NCI-H69 (cell line): Measurements from ENCODE around the gene LSP1.

Experiments
- DNase-seq: peaks from one replicate; lab custom pipeline; 2025; lab: John Stamatoyannopoulos, UW

LSP1 gene

DNA sequence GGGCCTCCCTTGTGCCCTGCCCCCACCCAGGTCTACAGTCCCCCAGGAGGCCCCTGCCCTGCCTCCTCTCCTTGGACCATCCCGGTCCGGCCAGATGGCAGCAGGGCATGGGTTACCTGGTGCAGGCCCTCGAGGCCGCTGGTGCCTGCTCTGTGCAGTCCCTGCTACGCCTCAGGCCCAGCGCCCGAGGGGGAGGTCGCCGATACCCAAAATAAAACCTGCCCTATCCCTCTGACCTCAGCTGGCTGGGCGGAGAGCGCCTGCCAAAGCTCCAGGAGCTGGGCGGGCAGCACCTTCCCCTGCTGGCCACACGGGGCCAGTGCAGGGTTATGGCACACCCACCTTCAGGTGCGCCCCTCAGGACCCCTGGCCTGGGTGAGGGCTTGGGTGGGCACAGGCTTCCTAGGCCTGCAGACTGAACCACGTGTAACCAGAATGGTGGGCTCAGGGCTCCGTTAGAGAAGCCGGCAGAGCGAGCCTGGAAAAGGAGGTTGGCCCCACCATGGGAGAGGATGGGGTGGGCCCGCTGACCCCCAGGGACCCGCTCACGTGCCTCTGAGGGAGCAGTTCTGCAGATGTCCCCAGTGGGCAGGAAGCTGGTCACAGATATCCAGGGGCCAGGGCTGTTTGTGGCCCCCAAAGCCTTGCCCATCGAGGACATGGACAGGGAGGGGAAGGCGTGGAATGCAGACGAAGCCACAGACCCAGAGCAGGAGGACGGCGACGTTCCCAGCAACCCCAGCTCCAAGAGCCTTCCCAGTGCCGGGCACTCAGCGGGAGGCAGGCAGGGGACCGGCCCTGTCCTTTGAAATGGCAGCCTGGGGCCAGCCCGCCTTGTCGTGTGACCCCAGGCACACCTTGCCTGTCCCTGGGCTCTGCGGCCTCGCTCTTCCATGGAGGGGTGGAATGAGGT lies 64.9 kb downstream of the LSP1 start:
- DNase-seq, result no peak

DNA sequence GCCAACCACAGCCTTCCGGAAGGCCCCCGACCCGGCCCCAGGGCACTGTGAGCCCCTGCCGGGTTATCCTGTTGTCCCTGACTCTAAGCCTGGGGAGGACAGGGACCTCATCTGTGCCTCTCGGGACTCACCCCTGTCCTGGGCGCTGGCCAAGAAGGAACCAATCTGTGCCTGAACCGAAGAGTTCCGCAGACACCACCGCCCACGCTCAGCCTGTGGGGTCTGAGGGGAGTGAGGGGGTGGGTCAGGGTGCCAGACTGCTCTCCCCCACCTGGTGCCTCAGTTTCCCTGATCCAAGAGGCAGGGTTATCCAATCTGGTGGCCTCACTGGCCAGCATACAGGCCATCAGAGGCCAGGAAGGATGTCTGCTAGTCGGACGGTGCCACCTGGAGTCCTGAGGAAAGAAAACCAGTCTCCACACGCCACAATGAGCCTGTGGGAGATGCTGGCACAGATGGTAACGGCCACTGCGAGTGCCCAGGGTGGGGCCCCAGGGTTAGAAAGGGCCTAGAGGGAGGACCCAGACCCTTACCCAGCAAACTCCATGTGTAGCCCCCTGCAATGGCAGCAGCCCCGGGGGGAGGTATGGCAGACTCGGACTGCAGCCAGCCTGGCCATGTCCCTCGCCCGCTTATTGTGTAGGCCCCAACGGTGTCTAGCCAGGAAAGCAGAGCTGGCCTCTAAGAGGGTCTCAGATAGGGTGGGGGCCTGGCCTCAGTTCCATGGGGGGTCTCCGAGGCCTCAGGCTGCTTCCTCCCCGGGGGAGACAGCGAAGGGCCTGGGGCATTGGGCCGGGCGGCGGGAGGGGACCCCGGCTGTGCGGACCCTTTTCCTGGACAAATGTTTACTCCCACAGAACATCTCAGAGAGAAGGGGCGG lies 65.8 kb downstream of the LSP1 start:
- DNase-seq, result no peak

DNA sequence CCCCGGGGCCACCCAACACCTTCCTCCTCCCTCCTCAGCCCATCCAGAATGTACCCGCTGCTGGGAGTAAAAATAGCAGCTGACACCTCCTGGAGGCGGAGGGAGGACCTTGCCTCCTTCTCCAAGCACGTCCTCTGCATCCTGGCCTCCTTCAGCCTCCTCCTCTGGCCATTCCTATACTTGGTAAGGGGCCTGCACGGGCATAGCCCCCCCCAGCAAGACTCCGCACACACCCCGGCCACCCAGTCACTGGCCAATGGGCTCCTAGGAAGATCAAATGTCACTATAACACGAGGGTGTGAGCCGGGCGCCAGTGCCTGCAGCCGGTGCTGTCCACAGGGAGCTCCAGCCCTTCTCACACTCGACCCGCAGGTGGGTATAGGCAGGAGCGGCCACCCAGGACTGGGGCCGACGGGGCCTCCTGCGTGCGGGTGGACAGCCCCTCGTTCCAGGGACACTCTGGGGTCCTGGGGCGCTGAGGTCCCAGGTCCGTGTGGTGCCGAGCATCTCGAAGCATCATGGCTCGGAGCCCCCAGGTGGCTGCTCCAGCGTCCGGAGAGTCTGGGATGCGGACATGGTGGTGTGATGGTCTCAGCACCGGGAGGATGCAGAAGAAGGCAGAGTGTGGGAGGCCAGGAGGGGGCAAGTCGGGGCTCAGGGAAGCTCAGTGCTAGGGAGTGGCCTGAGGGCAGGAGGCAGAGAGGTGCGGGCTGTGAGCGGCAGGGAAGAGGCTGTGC lies 66.7 kb downstream of the LSP1 start, which contains the start of gene TNNT3:
TSS of gene TNNT3 (plus strand) at position 313 of the 737 bp plus-strand sequence. CDS start 3,172 bp downstream, outside the sequence.
- no peak for DNase-seq

DNA sequence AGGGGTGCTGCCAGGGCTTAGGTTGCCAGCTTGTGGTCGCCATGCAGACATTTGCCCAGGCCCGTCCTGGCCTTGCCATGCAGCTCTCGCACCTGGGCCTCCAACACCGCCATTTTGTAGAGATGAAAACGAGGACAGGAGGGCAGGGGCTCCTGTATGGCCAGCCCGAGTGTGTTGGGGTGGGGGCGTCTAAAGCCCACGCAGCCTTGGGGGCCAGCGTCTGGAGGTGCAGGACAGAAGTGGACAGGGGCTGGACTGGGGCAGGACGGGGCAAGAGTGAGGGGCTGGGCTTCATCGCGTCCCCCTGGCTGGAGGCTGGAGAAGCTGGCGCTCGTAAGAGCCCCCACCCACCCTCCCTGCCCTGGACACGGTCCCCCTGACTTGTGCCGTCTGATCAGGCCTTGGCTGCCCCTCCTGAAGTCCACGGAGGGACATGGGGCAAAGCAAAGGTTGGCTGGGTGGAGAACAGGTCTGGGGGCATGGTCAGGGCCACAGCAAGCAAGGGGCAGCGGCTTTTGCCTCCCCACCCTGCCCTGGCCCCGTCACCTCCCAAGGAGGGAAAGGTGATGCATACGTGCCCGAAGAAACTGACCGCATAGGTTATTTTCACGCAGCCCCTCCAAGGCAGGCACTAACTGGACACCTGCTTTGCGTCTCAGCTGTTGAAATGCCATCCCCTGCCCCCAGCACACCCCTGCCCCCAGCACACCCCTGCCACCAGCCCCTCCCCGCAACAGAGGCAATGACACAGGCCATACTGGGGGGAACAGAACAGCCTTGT lies 67.4 kb downstream of the LSP1 start:
- DNase-seq, result no peak

DNA sequence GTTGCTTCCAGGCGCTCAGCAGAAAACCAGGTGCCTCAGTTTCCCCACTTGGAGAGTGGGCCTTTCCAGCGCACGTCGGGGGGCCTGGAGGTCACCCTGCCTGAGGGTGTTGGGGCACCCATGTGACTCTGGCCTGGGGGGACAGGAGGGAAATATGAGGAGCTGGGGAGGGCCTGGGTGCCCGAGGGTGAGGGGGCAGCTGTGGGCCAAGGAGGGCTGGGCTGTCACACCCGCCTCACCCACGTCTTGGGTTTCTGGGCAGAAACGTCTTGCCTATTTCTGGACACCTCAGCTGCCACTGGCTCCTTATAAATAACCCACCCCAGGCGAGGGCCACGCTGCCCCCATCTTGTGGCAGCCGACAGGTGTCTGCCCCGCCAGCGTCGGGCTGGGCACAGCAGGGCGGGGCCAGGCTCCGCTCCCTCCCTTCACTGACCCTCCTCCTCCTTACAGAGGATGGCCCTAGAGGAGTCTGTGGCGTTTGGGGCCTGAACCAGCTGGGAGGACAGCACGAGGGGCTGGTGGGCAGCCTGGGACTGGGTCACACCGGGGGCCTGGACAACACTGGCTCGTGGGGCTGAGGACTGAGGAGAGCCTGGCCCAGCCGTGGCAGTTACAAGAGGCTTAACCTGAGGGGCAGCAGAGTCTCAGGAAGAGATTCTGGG lies 68.2 kb downstream of the LSP1 start:
- DNase-seq, result no peak

DNA sequence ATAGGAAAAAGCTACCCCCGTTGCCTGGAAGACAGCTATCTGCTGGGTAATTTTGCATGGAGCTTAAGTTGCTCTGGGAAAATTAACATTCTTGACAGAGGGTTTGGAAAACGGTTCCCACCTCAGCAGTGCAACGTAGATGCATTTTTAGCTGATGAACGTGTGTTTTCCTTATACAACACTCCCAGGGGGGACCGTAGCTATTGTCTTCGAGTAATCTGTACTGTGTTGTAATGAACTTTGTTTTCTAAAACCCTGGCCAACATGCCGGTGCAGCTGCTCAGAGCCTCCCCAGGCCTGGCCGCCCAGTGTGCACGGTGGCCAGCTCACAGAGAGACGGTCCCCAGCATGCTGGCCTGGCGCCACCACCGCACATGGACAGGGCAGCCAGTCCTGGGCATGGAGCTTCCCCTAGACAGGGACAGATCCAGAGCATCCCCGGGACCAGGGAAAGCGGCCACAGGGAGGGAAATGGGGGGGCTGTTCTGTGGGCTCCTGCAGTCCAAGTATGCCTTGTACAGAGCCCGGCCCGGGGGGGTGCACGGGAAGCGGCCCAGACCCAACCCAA lies 68.8 kb downstream of the LSP1 start:
- no peak for DNase-seq

DNA sequence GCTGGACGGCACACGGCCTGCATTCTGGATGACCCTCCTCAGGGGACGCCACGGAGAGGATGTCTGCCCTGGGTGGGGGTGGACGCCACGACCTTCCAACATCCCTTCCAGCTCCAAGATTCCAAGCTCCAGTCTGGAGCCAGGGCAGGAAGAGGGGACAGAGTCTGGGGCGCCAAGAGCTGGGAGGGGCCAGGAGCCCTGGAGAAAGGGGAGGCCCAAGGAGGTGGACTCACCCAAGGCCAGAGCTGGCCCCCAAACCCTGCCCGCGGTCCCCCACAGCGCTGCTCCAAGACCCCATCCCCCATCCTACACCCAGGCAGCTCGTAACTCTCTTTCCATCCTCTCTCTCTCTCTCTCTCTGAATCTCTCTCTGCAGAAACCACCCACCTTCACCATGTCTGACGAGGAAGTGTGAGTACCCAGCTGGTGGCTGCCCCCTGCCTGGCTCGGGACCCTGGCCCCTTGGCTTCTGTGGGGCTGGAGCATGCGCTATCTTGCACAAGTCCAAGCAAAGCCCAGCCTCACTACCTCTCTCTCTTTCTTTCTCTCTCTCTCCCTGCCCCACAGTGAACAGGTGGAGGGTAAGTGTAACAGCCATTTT lies 69.7 kb downstream of the LSP1 start:
- no peak for DNase-seq

DNA sequence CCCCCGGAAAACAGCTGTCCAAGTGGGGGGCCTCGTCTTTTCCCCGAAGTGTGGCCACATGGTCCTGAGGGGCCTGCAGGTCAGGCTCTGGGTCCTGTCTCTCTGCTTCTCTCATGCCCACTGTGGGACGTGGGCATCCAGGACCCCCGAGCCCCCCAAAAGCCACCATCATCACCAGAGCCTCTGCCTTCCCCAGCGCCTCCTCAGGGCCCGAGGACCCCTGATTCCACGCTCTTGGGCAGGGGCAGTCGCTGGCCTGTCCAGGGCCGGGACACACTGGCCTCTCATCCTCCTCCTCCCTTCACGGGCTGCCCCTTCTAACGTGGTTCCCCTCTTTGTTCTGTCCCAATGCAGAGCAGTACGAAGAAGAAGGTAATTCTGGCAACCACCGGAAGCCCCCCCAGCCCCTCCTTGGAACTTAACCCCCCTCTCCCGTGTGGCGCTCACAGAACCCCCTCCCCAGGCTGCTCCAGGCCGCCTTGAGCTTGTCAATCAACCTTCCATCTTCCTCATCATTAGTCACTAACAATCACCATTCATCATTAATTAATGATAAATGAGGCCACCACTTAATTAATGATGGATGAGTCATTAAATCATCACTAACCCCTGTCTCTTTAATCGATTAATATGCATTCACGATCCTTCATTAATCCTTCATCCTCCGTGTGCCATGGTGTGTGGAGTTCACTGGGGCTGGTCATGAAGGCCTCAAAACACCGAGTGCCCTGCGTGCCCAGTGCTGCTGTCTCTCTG lies 70.5 kb downstream of the LSP1 start:
- no peak for DNase-seq

DNA sequence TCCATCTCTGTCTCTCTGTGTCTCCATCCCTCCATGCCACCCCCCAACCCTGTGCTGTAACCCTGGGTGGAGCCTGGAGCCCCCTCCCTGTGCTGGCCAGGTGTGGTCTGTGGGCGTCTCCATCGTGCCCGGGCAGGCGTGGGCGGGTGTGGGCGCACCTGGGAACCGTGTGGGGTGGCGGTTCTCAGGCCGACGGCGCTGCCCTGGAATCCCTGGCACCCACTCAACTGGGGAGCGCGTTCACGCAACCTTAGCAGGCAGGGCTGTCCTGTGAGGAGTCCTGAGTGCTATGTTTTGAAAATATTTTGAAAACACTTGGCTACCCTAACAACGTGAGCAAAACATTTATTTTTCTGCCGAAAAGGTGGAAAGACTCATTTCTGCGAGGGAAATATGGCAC lies 71.3 kb downstream of the LSP1 start:
- DNase-seq, result no peak

DNA sequence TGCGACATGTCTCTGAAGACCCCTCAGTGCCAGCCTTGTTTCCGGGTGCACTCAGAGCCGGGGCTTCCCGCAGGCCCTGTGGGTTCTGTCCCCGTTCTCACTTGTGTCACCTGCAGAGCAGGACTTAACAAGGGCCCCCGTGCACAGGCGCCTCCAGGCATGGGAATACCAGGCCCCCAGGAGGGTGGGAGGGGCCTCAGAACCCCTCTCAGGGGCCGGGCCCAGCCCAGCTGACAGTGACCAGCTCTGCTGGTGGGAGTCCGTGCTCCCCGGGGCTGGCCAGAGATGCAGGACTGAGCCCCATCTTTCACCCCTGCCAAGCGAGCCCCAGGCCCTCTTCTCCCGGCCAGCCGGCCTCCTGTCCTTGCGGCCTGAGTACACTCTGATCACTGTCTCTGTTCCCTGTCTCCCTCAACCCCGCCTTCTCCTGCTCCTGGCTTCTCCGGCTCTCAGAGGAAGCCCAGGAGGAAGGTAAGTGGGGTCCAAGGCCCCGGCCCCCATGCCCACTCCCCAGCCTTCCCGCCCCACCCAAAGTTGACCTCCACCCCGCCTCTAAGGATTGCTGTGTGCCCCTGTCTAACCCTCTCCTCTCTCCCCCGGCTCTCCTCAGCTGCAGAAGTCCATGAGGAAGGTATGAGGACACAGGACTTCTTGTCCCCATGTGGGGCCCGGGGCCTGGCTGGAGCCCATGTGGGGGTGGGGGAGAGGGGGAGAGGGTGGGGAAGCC lies 71.9 kb downstream of the LSP1 start:
- no peak for DNase-seq

DNA sequence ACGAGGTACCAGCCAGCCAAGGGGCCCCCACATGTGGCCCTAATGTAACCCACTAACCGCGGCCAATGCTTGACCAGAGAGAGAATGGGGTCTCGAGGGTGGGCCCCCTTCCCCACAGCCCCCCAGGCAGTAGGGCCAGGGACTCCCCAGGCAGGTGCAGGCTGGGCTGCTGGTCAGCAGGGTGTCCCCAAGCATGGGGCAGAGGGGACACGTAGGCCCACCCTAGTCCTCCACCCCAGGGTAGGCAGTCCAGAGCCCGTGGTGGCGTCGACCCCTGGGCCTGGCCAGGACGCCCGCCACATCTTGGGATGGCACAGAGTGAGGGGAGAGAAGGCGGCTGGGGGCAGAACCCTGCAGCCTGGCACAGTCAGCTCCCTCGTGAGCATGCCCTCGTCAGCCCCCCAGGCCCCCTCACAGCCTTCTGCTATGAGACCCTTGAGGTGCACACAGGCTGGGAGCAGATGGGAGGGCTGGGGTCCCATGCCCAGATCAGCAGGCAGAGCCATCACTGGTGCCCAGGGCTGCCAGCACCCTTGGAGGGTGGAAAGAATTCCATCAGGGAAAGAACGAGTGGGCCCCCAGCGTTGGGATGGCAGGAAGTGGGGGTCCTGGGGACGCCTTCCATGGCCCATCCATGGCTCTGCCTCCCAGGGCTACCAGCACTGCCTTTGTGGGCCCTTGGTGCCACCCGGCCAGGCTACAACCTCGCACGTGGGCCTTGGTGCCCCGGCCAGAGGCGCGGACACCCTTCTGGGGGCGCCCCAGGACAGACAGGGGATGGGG lies 72.7 kb downstream of the LSP1 start:
- no peak for DNase-seq

DNA sequence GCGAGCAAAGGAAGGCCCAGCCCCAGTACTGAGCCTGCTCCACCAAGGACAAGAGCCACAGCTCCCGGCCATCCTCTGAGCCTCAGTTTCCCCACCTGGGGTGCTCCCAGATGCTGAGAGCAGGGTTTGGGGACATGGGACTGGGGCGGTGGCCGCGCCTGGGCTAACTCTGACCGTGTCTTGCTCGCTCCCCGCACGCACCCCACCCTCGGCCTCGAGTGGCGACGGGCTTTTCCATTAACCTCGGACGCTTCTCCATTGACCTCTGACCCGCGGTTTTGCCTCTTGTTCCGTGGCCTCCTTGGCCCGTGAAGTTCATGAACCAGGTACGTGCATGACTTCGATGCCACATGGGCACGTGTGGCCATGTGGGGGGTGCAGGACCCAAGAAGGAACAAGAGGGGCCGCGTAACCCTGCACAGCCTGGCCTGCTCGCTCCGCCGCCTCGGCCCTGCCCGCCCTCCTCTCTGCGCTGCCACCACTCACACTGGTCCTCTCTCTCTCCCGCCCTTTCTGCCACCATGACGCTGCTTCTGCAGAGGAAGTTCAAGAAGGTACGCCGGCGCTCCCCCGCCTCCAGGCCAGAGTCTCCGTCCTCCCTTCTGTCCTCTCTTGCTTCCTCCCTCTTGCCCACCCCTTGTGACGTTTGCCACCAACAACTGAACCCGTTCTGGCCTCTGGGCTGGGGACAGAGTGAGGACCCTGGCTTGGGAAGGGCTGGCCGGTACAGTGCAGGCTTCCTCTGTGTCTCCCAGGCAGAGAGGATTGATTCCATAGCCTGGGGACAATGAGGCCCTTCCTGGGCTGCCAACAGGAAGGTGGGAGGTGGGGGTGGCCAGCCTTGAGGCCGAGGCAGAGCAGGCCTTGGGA lies 73.5 kb downstream of the LSP1 start:
- no peak for DNase-seq

DNA sequence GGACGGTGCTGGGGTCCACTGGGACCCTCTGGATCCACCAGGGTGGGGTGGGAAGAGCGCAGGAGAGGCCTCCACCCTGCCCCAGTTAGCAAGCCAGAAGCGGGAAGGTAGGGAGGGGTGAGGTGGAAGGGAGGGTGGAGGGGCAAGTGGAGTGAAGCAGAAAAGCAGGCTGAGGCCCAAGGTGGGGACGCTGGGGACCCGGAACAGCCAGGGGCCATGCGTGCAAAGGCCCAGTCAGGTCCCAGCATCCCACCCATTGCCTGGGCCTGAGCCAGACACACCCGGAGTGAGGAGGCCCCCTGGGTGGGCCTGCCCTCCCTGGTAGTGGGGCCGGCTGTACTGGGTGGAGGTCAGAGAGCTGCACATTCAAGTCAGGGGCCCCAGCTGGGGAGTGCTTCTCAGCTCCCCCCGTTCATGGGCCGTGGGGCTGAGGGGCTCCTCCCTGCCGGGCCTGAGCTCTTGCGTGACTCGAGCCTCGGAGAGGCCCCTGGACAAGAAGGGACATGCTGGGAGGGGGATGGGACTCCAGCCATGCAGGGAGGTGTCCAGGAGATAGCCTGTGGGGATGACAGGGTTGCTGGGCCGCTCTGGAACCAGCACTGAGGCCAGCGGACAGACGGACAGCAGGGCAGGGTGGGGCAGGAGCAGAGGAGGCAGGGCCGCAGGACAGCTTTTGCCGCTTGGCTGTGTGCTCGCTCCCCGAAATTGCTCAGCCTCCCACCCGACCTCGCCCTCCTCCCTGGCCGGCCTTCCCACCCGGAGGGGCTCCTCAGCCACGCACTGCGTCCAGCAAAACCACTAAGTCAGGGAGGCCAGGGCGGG lies 74.4 kb downstream of the LSP1 start:
- DNase-seq, result no peak

DNA sequence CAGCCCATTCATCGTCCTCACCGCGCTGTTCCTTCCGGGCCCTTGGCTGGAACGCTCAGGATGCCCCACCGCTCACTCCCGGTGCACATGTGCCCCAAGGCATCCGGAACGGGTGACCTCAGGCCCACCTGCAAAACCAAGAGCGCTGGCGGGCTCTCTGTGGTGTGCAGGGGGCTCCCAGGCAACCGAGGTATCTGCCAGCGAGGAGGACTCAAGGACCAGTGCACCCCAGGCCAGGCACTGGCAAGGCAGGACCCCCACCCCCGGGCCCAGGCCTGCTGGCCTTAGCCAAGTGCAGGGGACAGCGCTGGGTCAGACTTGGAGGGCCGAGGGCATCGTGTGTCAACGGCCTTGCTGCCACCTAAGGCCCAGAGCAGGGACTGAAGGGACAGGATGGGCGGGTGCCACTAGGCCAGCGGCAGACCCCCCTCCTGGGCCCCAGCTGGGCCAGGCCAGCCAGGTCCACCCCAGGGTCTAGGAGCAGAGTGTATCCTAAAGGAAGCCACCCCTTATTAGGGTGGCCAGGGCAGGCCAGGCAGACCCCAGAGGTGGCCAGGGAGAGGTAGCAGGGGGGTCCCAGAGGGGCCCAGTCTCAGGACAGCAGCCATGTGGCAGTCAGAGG lies 75.1 kb downstream of the LSP1 start:
- no peak for DNase-seq

DNA sequence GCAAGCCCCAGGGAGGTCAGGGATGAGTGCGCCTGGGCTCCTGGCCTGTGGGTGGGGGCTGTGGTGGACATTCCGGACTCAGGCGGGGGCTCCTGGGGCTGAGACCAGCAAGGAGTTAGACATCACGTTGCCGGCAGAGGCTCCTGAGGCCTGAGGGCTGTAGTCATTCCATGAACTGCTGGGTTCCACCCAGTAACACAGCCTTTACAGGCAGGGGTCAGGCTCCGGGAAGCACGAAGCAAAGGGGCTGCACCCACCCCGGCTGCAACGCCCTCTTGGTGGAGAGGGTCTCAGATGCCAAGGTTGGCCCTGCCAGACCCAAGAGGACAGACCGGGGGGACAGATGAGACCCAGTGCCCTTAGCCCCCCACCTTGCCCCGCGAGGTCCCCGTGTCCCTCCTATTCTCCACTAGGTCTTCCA lies 75.6 kb downstream of the LSP1 start:
- no peak for DNase-seq
